ENCODE results near the gene C12orf42.

C12orf42 gene

GRCh38 chr12:103382736-103383346, 112.9 kb downstream of the C12orf42 start:
- peak; percentile 36 to 68 for ATAC-seq (replicated peaks)
- Mint-ChIP-seq H3K4me1 (peaks cover 6 to 9% of the 10 kb centered on the region in 2 donors), H3K4me3 (no peak overlapping the region), H3K36me3 (peaks cover 0 to 3% of the 10 kb centered on the region in 2 donors), H3K27ac (peak overlapping the region; percentile 1), H3K27me3 (no peaks in the 10 kb centered on the region), H3K9me3 (no peaks in the 10 kb centered on the region)
- no peak for DNase-seq

GRCh38 chr12:103382119-103382518, 113.6 kb downstream of the C12orf42 start:
- peaks cover 1 to 3% of the 10 kb centered on the region in 2 donors for H3K36me3 Mint-ChIP-seq
- no peak for ATAC-seq (replicated peaks)
- H3K27ac Mint-ChIP-seq = no peak overlapping the region
- H3K27me3 Mint-ChIP-seq = no peaks in the 10 kb centered on the region
- DNase-seq = no peak
- H3K4me1 Mint-ChIP-seq = peaks cover 6 to 11% of the 10 kb centered on the region in 2 donors
- H3K4me3 Mint-ChIP-seq = no peak overlapping the region
- H3K9me3 Mint-ChIP-seq = no peaks in the 10 kb centered on the region

GRCh38 chr12:103379670-103380069, 116.1 kb downstream of the C12orf42 start:
- no peak for DNase-seq
- Mint-ChIP-seq H3K27me3 (no peaks in the 10 kb centered on the region), H3K9me3 (no peaks in the 10 kb centered on the region), H3K36me3 (peaks cover 1 to 3% of the 10 kb centered on the region in 2 donors), H3K4me1 (peaks cover 6 to 14% of the 10 kb centered on the region in 2 donors), H3K27ac (no peak overlapping the region), H3K4me3 (no peak overlapping the region)
- ATAC-seq (replicated peaks) = no peak

GRCh38 chr12:103373088-103373523, 122.7 kb downstream of the C12orf42 start:
- Mint-ChIP-seq H3K4me3 (no peak overlapping the region), H3K9me3 (peaks cover 3 to 4% of the 10 kb centered on the region in 2 donors), H3K36me3 (peaks cover 10 to 16% of the 10 kb centered on the region in 2 donors), H3K27ac (no peak overlapping the region), H3K4me1 (peaks cover 19 to 23% of the 10 kb centered on the region in 2 donors), H3K27me3 (no peaks in the 10 kb centered on the region)
- DNase-seq (no peak), ATAC-seq (replicated peaks) (no peak)

- Mint-ChIP-seq H3K4me1 (peaks cover 19 to 22% of the 10 kb centered on the region in 2 donors), H3K36me3 (peaks cover 38 to 39% of the 10 kb centered on the region in 2 donors), H3K27me3 (no peaks in the 10 kb centered on the region), H3K4me3 (no peak overlapping the region), H3K9me3 (peaks cover 18 to 20% of the 10 kb centered on the region in 2 donors), H3K27ac (no peak overlapping the region)
- peak; percentile 71 to 72 for ATAC-seq (replicated peaks)
- DNase-seq = no peak
Measured at GRCh38 chr12:103369929-103370328, 125.8 kb downstream of the C12orf42 start.

- H3K4me3 Mint-ChIP-seq = no peak overlapping the region
- peaks cover 23% of the 10 kb centered on the region in 2 donors for H3K9me3 Mint-ChIP-seq
- ATAC-seq (replicated peaks) = no peak
- H3K36me3 Mint-ChIP-seq = peaks cover 45 to 47% of the 10 kb centered on the region in 2 donors
- no peak overlapping the region for H3K27ac Mint-ChIP-seq
- H3K4me1 Mint-ChIP-seq = peaks cover 28 to 38% of the 10 kb centered on the region in 2 donors
- no peaks in the 10 kb centered on the region for H3K27me3 Mint-ChIP-seq
- no peak for DNase-seq
Measured at GRCh38 chr12:103368167-103368566, 127.6 kb downstream of the C12orf42 start.

- Mint-ChIP-seq H3K4me3 (no peak overlapping the region), H3K27ac (no peak overlapping the region), H3K9me3 (no peaks in the 10 kb centered on the region), H3K36me3 (peaks cover 16 to 37% of the 10 kb centered on the region in 2 donors), H3K4me1 (peaks cover 8 to 18% of the 10 kb centered on the region in 2 donors), H3K27me3 (no peaks in the 10 kb centered on the region)
- ATAC-seq (replicated peaks) (no peak), DNase-seq (no peak)
Measured at GRCh38 chr12:103354403-103354802, 141.4 kb downstream of the C12orf42 start.

- Mint-ChIP-seq H3K9me3 (peaks cover 0 to 2% of the 10 kb centered on the region in 2 donors), H3K27me3 (no peaks in the 10 kb centered on the region), H3K27ac (no peak overlapping the region), H3K4me1 (peaks cover 11 to 23% of the 10 kb centered on the region in 2 donors), H3K4me3 (no peak overlapping the region), H3K36me3 (peaks cover 18 to 40% of the 10 kb centered on the region in 2 donors)
- no peak for DNase-seq
- no peak for ATAC-seq (replicated peaks)
Measured at GRCh38 chr12:103353913-103354312, 141.9 kb downstream of the C12orf42 start.

GRCh38 chr12:103350116-103350515, 145.7 kb downstream of the C12orf42 start:
- Mint-ChIP-seq H3K4me3 (no peak overlapping the region), H3K27me3 (no peaks in the 10 kb centered on the region), H3K27ac (no peak overlapping the region), H3K9me3 (peaks cover 0 to 2% of the 10 kb centered on the region in 2 donors), H3K4me1 (peaks cover 14 to 28% of the 10 kb centered on the region in 2 donors), H3K36me3 (peaks cover 17 to 37% of the 10 kb centered on the region in 2 donors)
- no peak for ATAC-seq (replicated peaks)
- no peak for DNase-seq

GRCh38 chr12:103348935-103349334, 146.8 kb downstream of the C12orf42 start:
- DNase-seq (no peak), ATAC-seq (replicated peaks) (peak; percentile 42 to 46)
- peaks cover 17 to 30% of the 10 kb centered on the region in 2 donors for H3K36me3 Mint-ChIP-seq
- H3K27me3 Mint-ChIP-seq = no peaks in the 10 kb centered on the region
- H3K9me3 Mint-ChIP-seq = peaks cover 0 to 2% of the 10 kb centered on the region in 2 donors
- peaks cover 14 to 28% of the 10 kb centered on the region in 2 donors for H3K4me1 Mint-ChIP-seq
- H3K4me3 Mint-ChIP-seq = no peak overlapping the region
- peak overlapping the region; percentile 48 for H3K27ac Mint-ChIP-seq

- H3K9me3 Mint-ChIP-seq = peaks cover 0 to 2% of the 10 kb centered on the region in 2 donors
- no peaks in the 10 kb centered on the region for H3K27me3 Mint-ChIP-seq
- peaks cover 4 to 21% of the 10 kb centered on the region in 2 donors for H3K4me1 Mint-ChIP-seq
- no peak overlapping the region for H3K27ac Mint-ChIP-seq
- H3K36me3 Mint-ChIP-seq = peaks cover 2 to 20% of the 10 kb centered on the region in 2 donors
- no peak overlapping the region for H3K4me3 Mint-ChIP-seq
- DNase-seq (no peak), ATAC-seq (replicated peaks) (no peak)
Measured at GRCh38 chr12:103336940-103337339, 158.8 kb downstream of the C12orf42 start.

GRCh38 chr12:103334466-103334865, 161.3 kb downstream of the C12orf42 start:
- H3K36me3 Mint-ChIP-seq = peaks cover 2 to 6% of the 10 kb centered on the region in 2 donors
- no peak for ATAC-seq (replicated peaks)
- H3K4me3 Mint-ChIP-seq = no peak overlapping the region
- no peak for DNase-seq
- peaks cover 6 to 16% of the 10 kb centered on the region in 2 donors for H3K4me1 Mint-ChIP-seq
- no peak overlapping the region for H3K27ac Mint-ChIP-seq
- H3K27me3 Mint-ChIP-seq = no peaks in the 10 kb centered on the region
- H3K9me3 Mint-ChIP-seq = no peaks in the 10 kb centered on the region

- no peaks in the 10 kb centered on the region for H3K27me3 Mint-ChIP-seq
- H3K4me1 Mint-ChIP-seq = peaks cover 6 to 15% of the 10 kb centered on the region in 2 donors
- DNase-seq = no peak
- H3K4me3 Mint-ChIP-seq = no peak overlapping the region
- no peak for ATAC-seq (replicated peaks)
- no peaks in the 10 kb centered on the region for H3K9me3 Mint-ChIP-seq
- H3K36me3 Mint-ChIP-seq = peaks cover 2 to 3% of the 10 kb centered on the region in 2 donors
- no peak overlapping the region for H3K27ac Mint-ChIP-seq
Measured at GRCh38 chr12:103333676-103334075, 162.1 kb downstream of the C12orf42 start.

- Mint-ChIP-seq H3K9me3 (no peaks in the 10 kb centered on the region), H3K4me3 (no peak overlapping the region), H3K27me3 (no peaks in the 10 kb centered on the region), H3K4me1 (peaks cover 5 to 15% of the 10 kb centered on the region in 2 donors), H3K27ac (no peak overlapping the region), H3K36me3 (peaks cover 0 to 6% of the 10 kb centered on the region in 2 donors)
- ATAC-seq (replicated peaks) = no peak
- no peak for DNase-seq
Measured at GRCh38 chr12:103331643-103332042, 164.1 kb downstream of the C12orf42 start.

- H3K9me3 Mint-ChIP-seq = peaks cover 0 to 1% of the 10 kb centered on the region in 2 donors
- H3K4me1 Mint-ChIP-seq = peaks cover 7 to 9% of the 10 kb centered on the region in 2 donors
- H3K27ac Mint-ChIP-seq = no peak overlapping the region
Measured at GRCh38 chr12:103330672-103331071, 165.1 kb downstream of the C12orf42 start.

More at GRCh38 chr12:103330672-103331071, 165.1 kb downstream of the C12orf42 start:
- ATAC-seq (replicated peaks) (no peak), DNase-seq (no peak)
- Mint-ChIP-seq H3K4me3 (no peak overlapping the region), H3K27me3 (no peaks in the 10 kb centered on the region), H3K36me3 (peaks cover 0 to 6% of the 10 kb centered on the region in 2 donors)
